Right lobe of liver (tissue), 6 donors: Measurements from ENCODE around the gene PDIA2. TPM values are rescaled to one million over a fixed set of nuclear protein-coding genes. Genes with fewer than 3 reads are reported as not detected.
A peak's percentile ranks its signal among the peaks of the same experiment; 100 is the strongest.

Experiments used
- ATAC-seq, 4 donors: fragments of 200-7000 bp; cut with Tn5 transposase; one replicate each; pipeline ENCODE4 v1.9.1; 2020; ENCODE audit warnings: mild to moderate bottlenecking in 4 of 4, moderate library complexity in 4 of 4
- DNase-seq, 3 donors: peaks; one replicate each; pipeline ENCODE4 v3.0.0-alpha.2; 2020
- H3K27ac ChIP-seq, 3 donors: fragments of 200-600 bp; one replicate each; pipeline ENCODE4 v1.8.0; 2022
- H3K27me3 ChIP-seq, 2 donors: fragments of 200-600 bp; one replicate each; pipeline ENCODE4 v1.8.0; 2022
- H3K36me3 ChIP-seq, 4 donors: fragments of 200-600 bp; sonication (generic) in 1 of 4; one replicate each; pipeline versions ENCODE4 v1.5.1 to v1.8.0; 2017 to 2022; ENCODE audit warnings: control low read depth in 1 of 4
- H3K4me1 ChIP-seq, 4 donors: fragments of 200-600 bp; sonication (generic) in 1 of 4; one replicate each; pipeline versions ENCODE4 v1.5.1 to v1.8.0; 2017 to 2022; ENCODE audit warnings: control low read depth in 1 of 4
- H3K4me3 ChIP-seq, 3 donors: fragments of 200-600 bp; one replicate each; pipeline ENCODE4 v1.8.0; 2022
- H3K9me3 ChIP-seq, 4 donors: fragments of 200-600 bp; sonication (generic) in 1 of 4; one replicate each; pipeline versions ENCODE4 v1.5.1 to v1.8.0; 2017 to 2022; ENCODE audit warnings: control low read depth in 1 of 4
- POLR2A ChIP-seq: fragments of 450-650 bp; IDR thresholded peaks from one replicate; pipeline ENCODE4 v1.6.1; 2017; ENCODE audit warnings: antibody characterized with exemption, mild to moderate bottlenecking
- WGBS: methylation state at CpG from one replicate; pipeline ENCODE4 v1.1.6; 2018; ENCODE audit warnings: low coverage, low lambda C conversion rate; ENCODE audit not compliant: insufficient coverage; ENCODE audit errors: missing lambda C conversion rate; 5-methylcytosine and 5-hydroxymethylcytosine counted together
- intact Hi-C, 2 donors: fragments of 100-400 bp; cut with DNase I; formaldehyde crosslinking; loops; one replicate each; pipeline versions ENCODE4 v1.11.2 to v1.14.1; 2022
- long read RNA-seq: library from polyadenylated mRNA; unstranded; transcript quantifications from one replicate; pipeline ENCODE4 v2.0.0, GENCODE V29; 2019
- total RNA-seq, 6 experiments: library from RNA; depleted of rRNA in 2 of 6; stranded (reverse); fragments of >200 nt in 2 of 6; fragmentation: NEBNext Ultra II Directional in 3 of 6; extraction: Animal tissue kit (Norgen Biotek cat#: 25700) in 3 of 6; gene quantifications; one replicate each; pipeline versions ENCODE4 v1.1.0 to v1.2.4, GENCODE V29; 2016 to 2023
- TF ChIP-seq, protein P1 (sequence below), 4 donors: fragments of 200-600 bp in 3 of 4; fragments of 450-650 bp in 1 of 4; IDR thresholded peaks; one replicate each; pipeline versions ENCODE4 v1.5.1 to v1.8.0; 2016 to 2022; ENCODE audit warnings: antibody characterized with exemption in 4 of 4, mild to moderate bottlenecking in 2 of 4
- donor health status: DM: no; HTN: yes; CAD: no.
- donor health status: DM: no; HTN: no; CAD: no.
- donor health status: DM: no; HTN: no; CAD: no.
- donor health status: DM: no; HTN: yes; CAD: no.
- donor health status: DM: no; HTN: yes; CAD: no.

PDIA2 gene
- total RNA-seq, result not detected
- long read RNA-seq, result 0 reads

DNA sequence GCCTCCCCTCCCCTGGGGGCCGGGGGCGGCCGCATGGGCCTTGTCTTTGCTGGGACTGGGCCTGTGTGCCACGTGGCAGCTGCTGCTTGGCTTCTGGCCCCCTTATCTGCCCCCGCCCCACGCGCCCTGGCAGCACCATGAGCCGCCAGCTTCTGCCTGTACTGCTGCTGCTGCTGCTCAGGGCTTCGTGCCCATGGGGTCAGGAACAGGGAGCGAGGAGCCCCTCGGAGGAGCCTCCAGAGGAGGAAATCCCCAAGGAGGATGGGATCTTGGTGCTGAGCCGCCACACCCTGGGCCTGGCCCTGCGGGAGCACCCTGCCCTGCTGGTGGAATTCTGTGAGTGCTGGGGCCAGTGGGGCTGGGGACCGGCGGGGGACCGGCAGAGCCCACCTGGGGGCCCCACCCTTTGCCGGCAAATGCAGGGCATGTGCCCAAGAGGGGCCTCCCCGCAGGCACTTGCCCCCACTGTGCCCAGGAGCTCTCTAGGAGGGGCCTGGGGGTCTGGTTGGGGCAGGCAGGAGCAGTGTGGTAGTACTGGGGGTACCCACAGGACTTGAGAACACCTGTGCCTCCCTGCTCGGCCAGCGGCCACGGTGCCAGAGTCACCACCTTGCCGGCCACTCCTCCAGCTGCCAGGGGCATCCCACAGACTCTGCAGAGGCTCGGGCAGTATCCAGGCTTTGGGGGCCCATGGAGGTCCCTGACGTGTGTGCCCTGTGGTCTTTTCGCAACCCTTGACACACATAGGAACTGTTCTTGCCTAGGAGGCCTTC lies at the start of gene PDIA2:
PDIA2 (plus strand) TSS at position 132 of the 773 bp plus-strand sequence; CDS start at position 138, 6 bp downstream.
- intact Hi-C loops, result no loop called here
- WGBS, result 45% methylated on average over 6 of the region's 25 CpGs
- Histone ChIP-seq H3K4me3 (no peak within 1 kb of the TSS), H3K27me3 (peaks cover 0 to 18% of the 10 kb centered on the region in 2 donors), H3K27ac (no peak within 1 kb of the TSS), H3K36me3 (no peaks in the 10 kb centered on the region), H3K4me1 (no peaks in the 10 kb centered on the region), H3K9me3 (no peaks in the 10 kb centered on the region)
- ATAC-seq, result no peak
- no peak for TF ChIP-seq POLR2A
- TF ChIP-seq, protein P1, sequence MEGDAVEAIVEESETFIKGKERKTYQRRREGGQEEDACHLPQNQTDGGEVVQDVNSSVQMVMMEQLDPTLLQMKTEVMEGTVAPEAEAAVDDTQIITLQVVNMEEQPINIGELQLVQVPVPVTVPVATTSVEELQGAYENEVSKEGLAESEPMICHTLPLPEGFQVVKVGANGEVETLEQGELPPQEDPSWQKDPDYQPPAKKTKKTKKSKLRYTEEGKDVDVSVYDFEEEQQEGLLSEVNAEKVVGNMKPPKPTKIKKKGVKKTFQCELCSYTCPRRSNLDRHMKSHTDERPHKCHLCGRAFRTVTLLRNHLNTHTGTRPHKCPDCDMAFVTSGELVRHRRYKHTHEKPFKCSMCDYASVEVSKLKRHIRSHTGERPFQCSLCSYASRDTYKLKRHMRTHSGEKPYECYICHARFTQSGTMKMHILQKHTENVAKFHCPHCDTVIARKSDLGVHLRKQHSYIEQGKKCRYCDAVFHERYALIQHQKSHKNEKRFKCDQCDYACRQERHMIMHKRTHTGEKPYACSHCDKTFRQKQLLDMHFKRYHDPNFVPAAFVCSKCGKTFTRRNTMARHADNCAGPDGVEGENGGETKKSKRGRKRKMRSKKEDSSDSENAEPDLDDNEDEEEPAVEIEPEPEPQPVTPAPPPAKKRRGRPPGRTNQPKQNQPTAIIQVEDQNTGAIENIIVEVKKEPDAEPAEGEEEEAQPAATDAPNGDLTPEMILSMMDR (IDR thresholded peaks at IDR 0.05), result no peak
- DNase-seq, result no peak

GRCh38 chr16:234468-235305 lies 48.3 kb upstream of the PDIA2 start, which contains the start of gene FAM234A:
Gene FAM234A (plus strand): TSS chr16:234821. CDS start chr16:254414, 19,593 bp downstream.
- H3K27ac ChIP-seq, result peak within 1 kb of the TSS; percentile 89 to 96 (median 92)
- no peaks in the 10 kb centered on the region for H3K27me3 ChIP-seq
- peak within 1 kb of the TSS; percentile 69 to 91 (median 87) for H3K4me3 ChIP-seq
- intact Hi-C loops, result loop anchor here in 1 of 2 donors (10.0 kb wide), 1 partner anchor 130 kb away; no protein-coding TSS in a partner anchor
- WGBS, result 0% methylated on average over 21 of the region's 85 CpGs
- peak; percentile 96 to 97 (median 97) for DNase-seq
- peak; percentile 95 to 99 (median 96) for ATAC-seq
- TF ChIP-seq, protein P1 (IDR thresholded peaks at IDR 0.05), result peak; percentile 29 to 44 (median 34)
- TF ChIP-seq POLR2A, result peak; percentile 97
- H3K9me3 ChIP-seq, result no peaks in the 10 kb centered on the region
- peaks cover 0 to 5% (median 0%) of the 10 kb centered on the region in 4 donors for H3K4me1 ChIP-seq
- H3K36me3 ChIP-seq, result no peaks in the 10 kb centered on the region

DNA sequence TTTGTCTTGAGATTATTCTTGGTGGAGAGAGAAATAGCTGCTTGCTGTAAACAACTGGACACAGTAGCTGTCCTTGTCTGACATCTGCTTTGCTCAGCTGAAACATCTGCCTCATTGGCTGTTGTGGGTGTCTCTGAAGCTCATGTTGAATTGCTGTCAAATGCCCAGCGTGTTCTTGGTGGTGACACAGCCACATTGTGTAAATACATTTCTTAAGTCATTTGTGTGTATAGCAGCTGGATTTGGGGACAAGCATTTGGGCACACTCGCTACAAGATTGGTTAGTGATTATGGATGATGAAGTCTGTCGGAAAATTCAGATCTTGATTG lies 43.1 kb upstream of the PDIA2 start:
- intact Hi-C loops, result loop anchor here in 1 of 2 donors (10.0 kb wide), 1 partner anchor 125 kb away; no protein-coding TSS in a partner anchor
- Histone ChIP-seq H3K27ac (no peak overlapping the region), H3K27me3 (no peaks in the 10 kb centered on the region), H3K9me3 (no peaks in the 10 kb centered on the region), H3K36me3 (no peaks in the 10 kb centered on the region), H3K4me3 (no peak overlapping the region), H3K4me1 (peaks cover 0 to 5% (median 0%) of the 10 kb centered on the region in 4 donors)
- TF ChIP-seq, protein P1 (IDR thresholded peaks at IDR 0.05), result no peak
- TF ChIP-seq POLR2A, result no peak
- ATAC-seq, result peak in 3 of 4 donors; percentile 20 to 41 (median 27)
- no peak for DNase-seq
- WGBS, result 54% methylated on average over 3 of the region's 3 CpGs

DNA sequence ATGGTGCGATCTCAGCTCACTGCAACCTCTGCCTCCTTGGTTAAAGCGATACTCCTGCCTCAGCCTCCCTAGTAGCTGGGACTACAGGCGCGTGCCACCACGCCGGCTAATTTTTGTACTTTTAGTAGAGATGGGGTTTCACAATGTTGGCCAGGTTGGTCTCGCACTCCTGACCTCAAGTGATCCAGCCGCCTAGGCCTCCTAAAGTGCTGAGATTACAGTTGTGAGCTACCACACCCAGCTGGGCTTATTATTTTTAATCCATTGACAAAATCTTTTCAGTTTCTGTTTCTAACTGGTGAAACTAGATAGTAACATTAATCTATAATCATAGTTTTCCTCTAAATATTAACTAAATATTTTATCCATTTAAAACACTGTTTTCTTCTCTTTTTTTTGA lies 42.4 kb upstream of the PDIA2 start:
- 35% methylated on average over 2 of the region's 8 CpGs for whole genome bisulfite sequencing
- no peak overlapping the region for H3K4me3 ChIP-seq
- no peak for ATAC-seq
- DNase-seq, result no peak
- no peaks in the 10 kb centered on the region for H3K27me3 ChIP-seq
- no peaks in the 10 kb centered on the region for H3K9me3 ChIP-seq
- intact Hi-C loops, result no loop called here
- H3K4me1 ChIP-seq, result peaks cover 0 to 3% (median 0%) of the 10 kb centered on the region in 4 donors
- H3K36me3 ChIP-seq, result no peaks in the 10 kb centered on the region
- no peak for TF ChIP-seq POLR2A
- TF ChIP-seq, protein P1 (IDR thresholded peaks at IDR 0.05), result no peak
- H3K27ac ChIP-seq, result no peak overlapping the region
